Measurements from ENCODE around the gene HERC5. TPM values are rescaled to one million over a fixed set of nuclear protein-coding genes. Genes with fewer than 3 reads are reported as not detected.
A peak's percentile ranks its signal among the peaks of the same experiment; 100 is the strongest.

Gene HERC5
- total RNA-seq, 1 experiment from 2014 or later: 17.2 TPM

- H2AK5ac ChIP-seq (ENCODE audit: insufficient read length, low read length): no peak overlapping the region
- no peak overlapping the region for H2BK120ac ChIP-seq (ENCODE audit: low read depth, low read length, poor library complexity, severe bottlenecking)
- no peak overlapping the region for H2BK20ac ChIP-seq (ENCODE audit: low read depth, low read length, poor library complexity, severe bottlenecking)
- no peaks in the 10 kb centered on the region for H3K79me1 ChIP-seq (ENCODE audit: insufficient read depth, low read depth, low read length, poor library complexity, severe bottlenecking)
- no peaks in the 10 kb centered on the region for H3K27me3 Mint-ChIP-seq (ENCODE audit: low read depth)
- H3K56ac ChIP-seq (ENCODE audit: insufficient read length, low read depth, low read length): no peak overlapping the region
- no peak overlapping the region for H2BK15ac ChIP-seq (ENCODE audit: low read depth, low read length)
- no peak for TF ChIP-seq CTCF (conservative IDR thresholded peaks at IDR 0.05)
- no peaks in the 10 kb centered on the region for H4K20me1 ChIP-seq (ENCODE audit: control insufficient read depth, insufficient read depth, insufficient read length)
- H4K8ac ChIP-seq (replicated peaks; ENCODE audit: insufficient read length, low read depth, low read length): no peak overlapping the region
- no peak overlapping the region for H3K14ac ChIP-seq (ENCODE audit: insufficient read depth, low read length)
- H3K4me2 ChIP-seq (ENCODE audit: insufficient read depth, insufficient read length, low read length): peak overlapping the region; percentile 52
- no CpG with 5 or more reads among the region's 3 CpGs for WGBS (ENCODE audit: extremely low coverage, insufficient read length, low lambda C conversion rate)
- H2BK12ac ChIP-seq (ENCODE audit: insufficient read length, low read depth, low read length): no peak overlapping the region
- no peak overlapping the region for H2AFZ ChIP-seq (ENCODE audit: low read length)
- H3K23me2 ChIP-seq (ENCODE audit: insufficient read length, low read depth, low read length, poor library complexity, severe bottlenecking): no peaks in the 10 kb centered on the region
- no peak overlapping the region for H3K27ac ChIP-seq (ENCODE audit: insufficient read length, low read depth, low read length)
- no peak overlapping the region for H3K27ac Mint-ChIP-seq
- H3T11ph ChIP-seq (ENCODE audit: low read length): no peak overlapping the region
- no peak overlapping the region for H3K18ac ChIP-seq (ENCODE audit: insufficient read length, low read depth, low read length)
- peaks cover 28 to 36% of the 10 kb centered on the region in 2 experiments for H3K4me1 Mint-ChIP-seq
- DNase-seq: no peak
- no peaks in the 10 kb centered on the region for H3K9me3 Mint-ChIP-seq
- no peak overlapping the region for H3K9ac ChIP-seq (ENCODE audit: extremely low read depth, insufficient read length, low read length)
- no peaks in the 10 kb centered on the region for H3K36me3 Mint-ChIP-seq (ENCODE audit: insufficient read depth in 1 of 3, low read depth in 3 of 3)
- H3K4me1 ChIP-seq (ENCODE audit: insufficient read depth, low read length): no peaks in the 10 kb centered on the region; the same call in 1 of the 2 replicates
- H4K91ac ChIP-seq (ENCODE audit: insufficient read length, low read depth, low read length): no peak overlapping the region
- no peak overlapping the region for H3K4ac ChIP-seq (ENCODE audit: low read depth, low read length)
- H4K5ac ChIP-seq (ENCODE audit: insufficient read length, low read depth, low read length): no peak overlapping the region
- no peak overlapping the region for H2BK5ac ChIP-seq (ENCODE audit: insufficient read length, low read length)
- H3K27me3 ChIP-seq (ENCODE audit: insufficient read depth, low read length): no peaks in the 10 kb centered on the region
- H3K9me3 ChIP-seq (ENCODE audit: control insufficient read depth, low read depth, low read length): no peaks in the 10 kb centered on the region
- no peak overlapping the region; a peak in 1 of 5 replicates for H3K4me3 Mint-ChIP-seq
- peaks cover 22% of the 10 kb centered on the region; the same call in 1 of the 2 replicates for H3K79me2 ChIP-seq (ENCODE audit: insufficient read depth, low read length)
- H3K23ac ChIP-seq (ENCODE audit: insufficient read length, low read depth, low read length): no peak overlapping the region
Measured at GRCh38 chr4:88531549-88531948, 74.6 kb downstream of the HERC5 start.
